ENCODE data around the gene ARHGAP5.

The ARHGAP5 gene

DNA sequence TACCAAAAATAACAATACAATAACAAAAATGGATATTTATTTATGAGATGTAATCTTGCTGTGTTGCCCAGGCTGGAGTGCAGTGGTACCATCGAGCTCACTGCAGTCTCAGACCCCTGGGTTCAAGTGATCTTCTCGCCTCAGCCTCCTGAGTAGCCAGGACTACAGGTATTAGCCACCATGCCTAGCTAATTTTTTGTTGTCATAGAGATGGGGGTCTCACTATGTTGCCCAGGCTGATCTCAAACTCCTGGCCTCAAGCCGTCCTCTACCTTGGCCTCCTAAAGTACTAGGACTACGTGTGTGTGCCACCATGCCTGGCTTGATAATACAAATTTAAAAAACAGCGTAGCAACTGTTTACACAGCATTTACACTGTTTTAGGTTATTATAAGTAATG, 23.1 kb downstream of the ARHGAP5 start:
- TF ChIP-seq, protein P1, sequence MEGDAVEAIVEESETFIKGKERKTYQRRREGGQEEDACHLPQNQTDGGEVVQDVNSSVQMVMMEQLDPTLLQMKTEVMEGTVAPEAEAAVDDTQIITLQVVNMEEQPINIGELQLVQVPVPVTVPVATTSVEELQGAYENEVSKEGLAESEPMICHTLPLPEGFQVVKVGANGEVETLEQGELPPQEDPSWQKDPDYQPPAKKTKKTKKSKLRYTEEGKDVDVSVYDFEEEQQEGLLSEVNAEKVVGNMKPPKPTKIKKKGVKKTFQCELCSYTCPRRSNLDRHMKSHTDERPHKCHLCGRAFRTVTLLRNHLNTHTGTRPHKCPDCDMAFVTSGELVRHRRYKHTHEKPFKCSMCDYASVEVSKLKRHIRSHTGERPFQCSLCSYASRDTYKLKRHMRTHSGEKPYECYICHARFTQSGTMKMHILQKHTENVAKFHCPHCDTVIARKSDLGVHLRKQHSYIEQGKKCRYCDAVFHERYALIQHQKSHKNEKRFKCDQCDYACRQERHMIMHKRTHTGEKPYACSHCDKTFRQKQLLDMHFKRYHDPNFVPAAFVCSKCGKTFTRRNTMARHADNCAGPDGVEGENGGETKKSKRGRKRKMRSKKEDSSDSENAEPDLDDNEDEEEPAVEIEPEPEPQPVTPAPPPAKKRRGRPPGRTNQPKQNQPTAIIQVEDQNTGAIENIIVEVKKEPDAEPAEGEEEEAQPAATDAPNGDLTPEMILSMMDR (IDR thresholded peaks at IDR 0.05; ENCODE audit: low read length): no peak
- no peak for TF ChIP-seq EZH2phosphoT487 (IDR thresholded peaks at IDR 0.05; ENCODE audit: low read length)
- no peak for TF ChIP-seq EZH2 (optimal IDR thresholded peaks at IDR 0.05; ENCODE audit: low read depth, low read length)
- no peaks in the 10 kb centered on the region for H3F3A ChIP-seq (ENCODE audit: insufficient read depth, low read length)
- no peaks in the 10 kb centered on the region for H3K9me2 ChIP-seq (replicated peaks; ENCODE audit: insufficient read depth, low read length)
- DNase-seq: no peak
- H3K4me3 ChIP-seq (ENCODE audit: low read length): no peak overlapping the region
- no peaks in the 10 kb centered on the region for H3K9me3 ChIP-seq (replicated peaks; ENCODE audit: insufficient read depth, low read length)
- no peaks in the 10 kb centered on the region for H3K79me2 ChIP-seq (ENCODE audit: low read length)
- H3K4me2 ChIP-seq (ENCODE audit: low read depth, low read length): no peak overlapping the region
- H4K20me1 ChIP-seq (ENCODE audit: insufficient read depth, low read length): no peaks in the 10 kb centered on the region
- H3K9ac ChIP-seq (ENCODE audit: low read length): no peak overlapping the region
- H3K27ac ChIP-seq (ENCODE audit: low read length): no peak overlapping the region
- no peaks in the 10 kb centered on the region for H3K27me3 ChIP-seq (replicated peaks; ENCODE audit: insufficient read depth, low read length)
- no peak overlapping the region for H2AFZ ChIP-seq (ENCODE audit: low read length)
- H3K36me3 ChIP-seq (replicated peaks; ENCODE audit: insufficient read depth, low read length): no peaks in the 10 kb centered on the region
- no peaks in the 10 kb centered on the region for H3K4me1 ChIP-seq (ENCODE audit: low read length)

GRCh38 chr14:32102152-32102787, 25.2 kb downstream of the ARHGAP5 start:
- DNase-seq: no peak
- Histone ChIP-seq H3K4me2 (ENCODE audit: low read depth, low read length) (no peak overlapping the region), H3K36me3 (replicated peaks; ENCODE audit: insufficient read depth, low read length) (no peaks in the 10 kb centered on the region), H3K27me3 (replicated peaks; ENCODE audit: insufficient read depth, low read length) (no peaks in the 10 kb centered on the region), H3K4me1 (ENCODE audit: low read length) (no peaks in the 10 kb centered on the region), H2AFZ (ENCODE audit: low read length) (no peak overlapping the region), H3K9me2 (replicated peaks; ENCODE audit: insufficient read depth, low read length) (no peaks in the 10 kb centered on the region), H3K9ac (ENCODE audit: low read length) (no peak overlapping the region), H4K20me1 (ENCODE audit: insufficient read depth, low read length) (no peaks in the 10 kb centered on the region), H3K9me3 (replicated peaks; ENCODE audit: insufficient read depth, low read length) (no peaks in the 10 kb centered on the region), H3K27ac (ENCODE audit: low read length) (no peak overlapping the region), H3F3A (ENCODE audit: insufficient read depth, low read length) (no peaks in the 10 kb centered on the region), H3K79me2 (ENCODE audit: low read length) (no peaks in the 10 kb centered on the region), H3K4me3 (ENCODE audit: low read length) (no peak overlapping the region)
- TF ChIP-seq EZH2phosphoT487 (IDR thresholded peaks at IDR 0.05; ENCODE audit: low read length): no peak
- TF ChIP-seq EZH2 (optimal IDR thresholded peaks at IDR 0.05; ENCODE audit: low read depth, low read length): no peak
- TF ChIP-seq, protein P1 (IDR thresholded peaks at IDR 0.05; ENCODE audit: low read length): no peak

DNA sequence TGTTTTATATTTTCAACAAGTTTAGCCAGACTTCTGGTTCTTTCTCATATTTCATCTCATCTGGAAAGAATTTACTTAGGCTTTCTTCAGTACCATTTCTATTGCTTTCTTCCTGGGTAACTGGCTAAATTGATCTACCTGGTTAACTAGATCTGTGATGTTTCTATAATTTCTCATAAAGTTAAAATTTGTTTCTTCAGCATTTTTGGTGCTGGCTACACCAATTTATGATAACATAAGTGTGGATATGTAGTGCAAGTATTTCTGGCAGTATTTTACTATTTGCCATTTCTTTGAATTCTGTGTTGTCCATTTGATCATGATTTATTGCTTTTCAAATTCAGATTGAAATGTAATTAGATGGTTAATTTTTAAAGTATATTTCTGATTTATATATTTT, 25.9 kb downstream of the ARHGAP5 start:
- Histone ChIP-seq H3K4me3 (ENCODE audit: low read length) (no peak overlapping the region), H3K79me2 (ENCODE audit: low read length) (no peaks in the 10 kb centered on the region), H3F3A (ENCODE audit: insufficient read depth, low read length) (no peaks in the 10 kb centered on the region), H3K4me2 (ENCODE audit: low read depth, low read length) (no peak overlapping the region), H3K27me3 (replicated peaks; ENCODE audit: insufficient read depth, low read length) (no peaks in the 10 kb centered on the region), H4K20me1 (ENCODE audit: insufficient read depth, low read length) (no peaks in the 10 kb centered on the region), H3K9me2 (replicated peaks; ENCODE audit: insufficient read depth, low read length) (no peaks in the 10 kb centered on the region), H3K9ac (ENCODE audit: low read length) (no peak overlapping the region), H2AFZ (ENCODE audit: low read length) (no peak overlapping the region), H3K9me3 (replicated peaks; ENCODE audit: insufficient read depth, low read length) (no peaks in the 10 kb centered on the region), H3K4me1 (ENCODE audit: low read length) (no peaks in the 10 kb centered on the region), H3K27ac (ENCODE audit: low read length) (no peak overlapping the region), H3K36me3 (replicated peaks; ENCODE audit: insufficient read depth, low read length) (no peaks in the 10 kb centered on the region)
- TF ChIP-seq EZH2phosphoT487 (IDR thresholded peaks at IDR 0.05; ENCODE audit: low read length) (no peak), EZH2 (optimal IDR thresholded peaks at IDR 0.05; ENCODE audit: low read depth, low read length) (no peak)
- TF ChIP-seq, protein P1 (IDR thresholded peaks at IDR 0.05; ENCODE audit: low read length): no peak
- no peak for DNase-seq
